A549 treated with CORT108297 at 1 μM for 4 hours (cell line): ENCODE measurements around the gene TRIOBP. TPM values are rescaled to one million over a fixed set of nuclear protein-coding genes. Genes with fewer than 3 reads are reported as not detected.

Experiments used
- total RNA-seq: library from RNA; stranded (reverse); fragments of 200-300 nt; extraction: Qiagen RNA extraction; gene quantifications from 5 replicates; pipeline ENCODE4 v1.2.3, GENCODE V29; 2022

Gene TRIOBP
- 23.0 to 37.4 TPM (median 35.1 TPM) in 5 replicates for total RNA-seq

DNA sequence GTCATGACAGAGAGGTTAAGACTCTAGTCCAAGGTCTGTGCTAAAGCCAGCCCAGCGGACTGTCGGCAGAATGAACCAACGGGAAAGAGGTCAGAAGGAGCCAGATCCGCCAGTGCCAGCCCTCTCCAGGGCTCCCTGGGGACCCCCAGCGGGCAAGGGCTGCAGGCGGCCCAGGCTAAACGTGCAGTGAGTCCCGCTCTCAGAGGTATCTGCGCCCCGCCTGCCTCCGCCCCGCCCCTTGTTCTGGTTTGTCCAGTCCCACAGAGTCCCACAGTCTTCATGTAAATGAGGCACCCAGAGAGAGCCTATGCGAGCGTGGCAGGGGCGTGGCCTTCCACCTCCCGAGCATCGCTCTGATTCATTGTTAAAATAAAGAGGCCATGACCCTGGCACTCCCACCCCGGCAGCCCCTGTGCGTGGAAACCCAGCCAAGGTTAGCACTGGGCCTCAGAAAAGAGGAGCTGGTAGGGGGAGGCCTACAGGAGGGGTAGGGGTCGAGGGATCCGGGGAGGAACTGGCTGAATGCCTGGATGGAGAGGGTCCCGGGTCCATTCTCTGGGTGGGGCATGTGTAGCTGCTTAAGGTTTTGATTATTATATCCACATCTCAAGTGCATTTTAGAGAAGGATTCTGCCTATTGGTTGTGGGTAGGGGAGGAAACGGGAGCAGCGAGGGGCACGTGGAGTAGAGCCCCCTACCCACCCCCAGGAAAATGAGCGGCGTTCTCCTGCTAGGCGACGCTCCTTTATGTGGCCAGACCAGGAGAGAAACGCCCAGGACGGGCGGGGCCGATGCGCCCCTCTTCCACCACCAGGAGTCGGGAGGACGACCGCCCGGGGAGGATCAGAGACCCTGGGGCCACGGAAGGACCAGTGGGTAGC, at the start of gene TRIOBP:
TSS of gene TRIOBP (plus strand) at position 392 of the 881 bp plus-strand sequence. CDS start 4,318 bp downstream, outside the sequence.

DNA sequence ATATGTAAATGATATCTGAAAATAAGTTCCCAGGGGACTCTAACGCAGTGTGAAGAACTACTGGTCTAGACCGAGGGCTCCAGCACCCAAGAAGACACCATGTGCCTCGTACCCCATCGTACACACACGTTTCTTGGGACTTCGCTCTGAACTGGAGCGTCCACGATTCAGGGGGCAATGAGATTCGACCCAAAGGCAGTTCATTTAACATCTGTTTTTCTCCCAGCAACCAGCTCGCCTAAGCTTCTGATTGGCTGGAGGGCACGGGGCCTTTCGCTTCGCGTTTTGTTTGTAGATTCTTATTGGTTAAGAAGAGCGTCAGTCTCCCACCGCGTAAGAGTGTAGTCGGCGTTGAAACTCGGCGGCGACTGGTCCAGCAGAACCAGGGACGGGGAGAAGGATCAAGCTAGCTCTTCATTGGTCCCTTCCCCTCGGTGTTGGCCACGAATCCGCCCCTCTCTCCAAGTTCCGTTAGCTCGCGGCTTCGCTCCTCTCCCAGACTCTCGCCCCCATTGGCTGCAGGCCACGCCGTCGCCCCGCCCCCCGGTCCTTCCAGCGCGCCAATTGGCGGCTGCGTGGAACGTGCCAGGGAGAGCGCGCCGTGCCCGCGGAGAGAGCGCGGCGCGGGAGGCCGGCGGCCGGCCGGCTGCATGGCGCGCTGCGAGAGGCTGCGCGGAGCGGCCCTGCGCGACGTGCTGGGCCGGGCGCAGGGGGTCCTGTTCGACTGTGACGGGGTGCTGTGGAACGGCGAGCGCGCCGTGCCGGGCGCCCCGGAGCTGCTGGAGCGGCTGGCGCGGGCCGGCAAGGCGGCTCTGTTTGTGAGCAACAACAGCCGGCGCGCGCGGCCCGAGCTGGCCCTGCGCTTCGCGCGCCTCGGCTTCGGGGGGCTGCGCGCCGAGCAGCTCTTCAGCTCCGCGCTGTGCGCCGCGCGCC, 38.4 kb upstream of the TRIOBP start, which contains the start of gene PDXP:
TSS of gene PDXP (plus strand) at position 591 of the 933 bp plus-strand sequence. CDS start at position 651, 60 bp downstream.

GRCh38 chr22:37674951-37675929, 21.6 kb upstream of the TRIOBP start, which contains the start of gene LGALS1:
TSS of gene LGALS1 (plus strand) at chr22:37675636. CDS start at chr22:37675703, 67 bp downstream.

GRCh38 chr22:37686002-37686982, 10.6 kb upstream of the TRIOBP start, which contains the start of gene NOL12:
TSS of gene NOL12 (plus strand) at chr22:37686343. CDS start at chr22:37686393, 50 bp downstream.

GRCh38 chr22:37807410-37808293, 110.8 kb downstream of the TRIOBP start, which contains the start of gene GCAT:
TSS of gene GCAT (plus strand) at chr22:37807934. CDS start at chr22:37807968, 34 bp downstream.

DNA sequence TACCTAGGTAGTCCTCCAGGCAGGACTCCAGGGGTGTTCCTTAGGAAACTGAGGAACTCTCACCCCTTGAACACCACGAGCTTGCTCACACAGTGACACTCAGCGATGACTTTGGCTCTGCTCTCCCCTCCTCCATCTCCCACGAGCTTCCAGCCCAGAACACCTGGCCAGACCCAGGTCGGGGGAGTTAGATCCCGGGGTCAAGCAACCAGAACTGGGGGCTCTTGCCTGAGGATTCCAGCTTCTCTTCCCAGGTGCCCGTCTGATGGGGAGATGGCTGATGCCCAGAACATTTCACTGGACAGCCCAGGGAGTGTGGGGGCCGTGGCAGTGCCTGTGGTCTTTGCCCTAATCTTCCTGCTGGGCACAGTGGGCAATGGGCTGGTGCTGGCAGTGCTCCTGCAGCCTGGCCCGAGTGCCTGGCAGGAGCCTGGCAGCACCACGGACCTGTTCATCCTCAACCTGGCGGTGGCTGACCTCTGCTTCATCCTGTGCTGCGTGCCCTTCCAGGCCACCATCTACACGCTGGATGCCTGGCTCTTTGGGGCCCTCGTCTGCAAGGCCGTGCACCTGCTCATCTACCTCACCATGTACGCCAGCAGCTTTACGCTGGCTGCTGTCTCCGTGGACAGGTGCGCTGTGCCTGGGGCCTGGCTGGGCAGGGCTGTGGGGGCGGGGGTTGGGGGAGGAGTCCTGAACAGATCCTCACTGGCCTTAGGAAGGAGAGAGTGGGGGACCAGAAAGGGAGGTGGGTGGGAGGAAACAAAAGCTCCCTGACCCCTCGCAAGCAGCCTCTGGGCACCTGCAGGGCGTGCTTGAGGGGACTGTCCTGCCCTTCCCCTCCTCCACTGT, 126.5 kb downstream of the TRIOBP start, which contains the start of gene GALR3:
TSS of gene GALR3 (plus strand) at position 249 of the 852 bp plus-strand sequence. CDS start at position 274, 25 bp downstream.

Other genes with a start within 250 kb of the TRIOBP start
- 1.4 to 3.5 TPM (median 2.5 TPM) in 5 replicates for gene MFNG, start 210.7 kb upstream of the TRIOBP start, total RNA-seq
- gene CARD10, start 177.6 kb upstream of the TRIOBP start, total RNA-seq, result 25.1 to 38.6 TPM (median 38.4 TPM) in 5 replicates
- gene CDC42EP1, start 136.6 kb upstream of the TRIOBP start, total RNA-seq, result 27.1 to 39.3 TPM (median 37.1 TPM) in 5 replicates
- 0.20 to 0.37 TPM in 2 of 5 replicates, not detected in the others for gene LGALS2, start 117.0 kb upstream of the TRIOBP start, total RNA-seq
- gene GGA1, start 88.2 kb upstream of the TRIOBP start, total RNA-seq, result 17.3 to 25.3 TPM (median 23.4 TPM) in 5 replicates
- 1.3 to 2.6 TPM (median 2.2 TPM) in 5 replicates for gene SH3BP1, start 57.4 kb upstream of the TRIOBP start, total RNA-seq
- 13.6 to 20.2 TPM (median 18.7 TPM) in 5 replicates for gene PDXP, start 38.3 kb upstream of the TRIOBP start, total RNA-seq
- 1,348 to 1,402 TPM (median 1,371 TPM) in 5 replicates for gene LGALS1, start 21.4 kb upstream of the TRIOBP start, total RNA-seq
- gene NOL12, start 10.7 kb upstream of the TRIOBP start, total RNA-seq, result 25.2 to 29.2 TPM (median 27.7 TPM) in 5 replicates
- gene GCAT, start 110.9 kb downstream of the TRIOBP start, total RNA-seq, result 2.6 to 3.6 TPM (median 2.7 TPM) in 5 replicates
- gene GALR3, start 126.3 kb downstream of the TRIOBP start, total RNA-seq, result not detected in 5 replicates
- gene ANKRD54, start 147.3 kb downstream of the TRIOBP start, total RNA-seq, result 19.0 to 26.7 TPM (median 23.9 TPM) in 5 replicates
- gene EIF3L, start 152.4 kb downstream of the TRIOBP start, total RNA-seq, result 272 to 291 TPM (median 283 TPM) in 5 replicates
- gene MICALL1, start 209.2 kb downstream of the TRIOBP start, total RNA-seq, result 15.4 to 21.0 TPM (median 18.3 TPM) in 5 replicates